Measurements from ENCODE around the gene LIMA1. TPM values are rescaled to one million over a fixed set of nuclear protein-coding genes. Genes with fewer than 3 reads are reported as not detected.
A peak's percentile ranks its signal among the peaks of the same experiment; 100 is the strongest.

LIMA1 gene
- polyA plus RNA-seq, 1 donor from 2014 or later, result 4.4 TPM

- peaks cover 31% of the 10 kb centered on the region for H3K79me2 ChIP-seq (replicated peaks; ENCODE audit: insufficient read depth, low read length)
Observed at GRCh38 chr12:50166799-50167048, 116.6 kb downstream of the LIMA1 start.

GRCh38 chr12:50164963-50165362 is 118.4 kb downstream of the LIMA1 start:
- H3K9me3 ChIP-seq (ENCODE audit: low read length), result no peaks in the 10 kb centered on the region
- H3K79me2 ChIP-seq (replicated peaks; ENCODE audit: insufficient read depth, low read length), result peaks cover 31% of the 10 kb centered on the region
- H3K36me3 ChIP-seq (ENCODE audit: insufficient read depth, low read length), result no peaks in the 10 kb centered on the region
- H3K4me2 ChIP-seq (ENCODE audit: low read length), result peak overlapping the region; percentile 0
- no peaks in the 10 kb centered on the region for H3K9me2 ChIP-seq (ENCODE audit: insufficient read depth, low read length)
- H3K4me3 ChIP-seq (ENCODE audit: low read length), result peak overlapping the region; percentile 97
- no peaks in the 10 kb centered on the region for H4K20me1 ChIP-seq (ENCODE audit: insufficient read depth)
- no peaks in the 10 kb centered on the region for H3F3A ChIP-seq (ENCODE audit: insufficient read depth, low read length, poor library complexity, severe bottlenecking)
- no peak overlapping the region for H3K27ac ChIP-seq (ENCODE audit: low read length)
- H3K27me3 ChIP-seq (ENCODE audit: insufficient read depth, low read depth, low read length), result no peaks in the 10 kb centered on the region
- no peak overlapping the region for H2AFZ ChIP-seq (ENCODE audit: low read depth, low read length)
- no peak overlapping the region for H3K9ac ChIP-seq (ENCODE audit: low read length)
- TF ChIP-seq SMC3 (conservative IDR thresholded peaks at IDR 0.05; ENCODE audit: poor library complexity), result no peak
- no peak for TF ChIP-seq TAF1 (IDR thresholded peaks at IDR 0.05; ENCODE audit: low read depth)
- TF ChIP-seq RAD21 (conservative IDR thresholded peaks at IDR 0.05), result no peak
- no peak for TF ChIP-seq EP300 (conservative IDR thresholded peaks at IDR 0.05; ENCODE audit: poor library complexity, severe bottlenecking)
- no peak for TF ChIP-seq CTCF (IDR thresholded peaks at IDR 0.05; ENCODE audit: poor library complexity, severe bottlenecking)
- TF ChIP-seq EZH2 (IDR thresholded peaks at IDR 0.05; ENCODE audit: borderline replicate concordance, insufficient read depth, low read length, poor library complexity, severe bottlenecking), result no peak
- no peak for TF ChIP-seq MXI1 (conservative IDR thresholded peaks at IDR 0.05; ENCODE audit: poor library complexity, severe bottlenecking)
- no peak for TF ChIP-seq POLR2AphosphoS5 (IDR thresholded peaks at IDR 0.05)

More at GRCh38 chr12:50166799-50167048, 116.6 kb downstream of the LIMA1 start:
- Histone ChIP-seq H3F3A (ENCODE audit: insufficient read depth, low read length, poor library complexity, severe bottlenecking) (no peaks in the 10 kb centered on the region), H3K9me3 (ENCODE audit: low read length) (no peaks in the 10 kb centered on the region), H3K27ac (ENCODE audit: low read length) (peak overlapping the region; percentile 94), H3K27me3 (ENCODE audit: insufficient read depth, low read depth, low read length) (no peaks in the 10 kb centered on the region), H3K4me3 (ENCODE audit: low read length) (peak overlapping the region; percentile 97), H2AFZ (ENCODE audit: low read depth, low read length) (peak overlapping the region; percentile 98), H3K36me3 (ENCODE audit: insufficient read depth, low read length) (no peaks in the 10 kb centered on the region), H3K9ac (ENCODE audit: low read length) (peak overlapping the region; percentile 95), H3K4me2 (ENCODE audit: low read length) (peak overlapping the region; percentile 73), H4K20me1 (ENCODE audit: insufficient read depth) (no peaks in the 10 kb centered on the region), H3K9me2 (ENCODE audit: insufficient read depth, low read length) (no peaks in the 10 kb centered on the region)
- TF ChIP-seq MXI1 (conservative IDR thresholded peaks at IDR 0.05; ENCODE audit: poor library complexity, severe bottlenecking) (no peak), TAF1 (IDR thresholded peaks at IDR 0.05; ENCODE audit: low read depth) (no peak), REST (IDR thresholded peaks at IDR 0.05; ENCODE audit: borderline replicate concordance) (no peak), POLR2AphosphoS5 (IDR thresholded peaks at IDR 0.05) (no peak), SMC3 (conservative IDR thresholded peaks at IDR 0.05; ENCODE audit: poor library complexity) (no peak), CTCF (IDR thresholded peaks at IDR 0.05; ENCODE audit: poor library complexity, severe bottlenecking) (no peak), EP300 (conservative IDR thresholded peaks at IDR 0.05; ENCODE audit: poor library complexity, severe bottlenecking) (no peak), RAD21 (conservative IDR thresholded peaks at IDR 0.05) (no peak), EZH2 (IDR thresholded peaks at IDR 0.05; ENCODE audit: borderline replicate concordance, insufficient read depth, low read length, poor library complexity, severe bottlenecking) (no peak)

All from neural cell (in vitro differentiated cells).